Right atrium auricular region (tissue), 2 donors: Measurements from ENCODE around the gene ZZZ3. TPM values are rescaled to one million over a fixed set of nuclear protein-coding genes. Genes with fewer than 3 reads are reported as not detected.

Experiments
- DNase-seq: peaks from one replicate; pipeline ENCODE4 v3.0.0-alpha.2; 2019; ENCODE audit warnings: low spot score
- H3K27ac ChIP-seq, 2 donors: fragments of 200-600 bp; sonication (generic); 1 replicate in 1 of 2; 2 replicates in 1 of 2; pipeline ENCODE4 v1.5.1; 2016 to 2019
- H3K27me3 ChIP-seq, 2 donors: fragments of 200-600 bp; sonication (generic); one replicate each; pipeline versions ENCODE4 v1.5.1 to v1.6.0; 2017 to 2019
- H3K36me3 ChIP-seq: fragments of 200-600 bp; sonication (generic); one replicate; pipeline ENCODE4 v1.5.1; 2016
- H3K4me1 ChIP-seq, 2 donors: fragments of 200-600 bp; sonication (generic); one replicate each; pipeline versions ENCODE4 v1.5.1 to v1.6.0; 2017 to 2019
- H3K4me3 ChIP-seq, 2 donors: fragments of 200-600 bp; sonication (generic); 1 replicate in 1 of 2; 2 replicates in 1 of 2; pipeline ENCODE4 v1.5.1; 2017 to 2019; ENCODE audit warnings: mild to moderate bottlenecking in 1 of 2, moderate library complexity in 1 of 2
- H3K9me3 ChIP-seq, 2 donors: fragments of 200-600 bp; sonication (generic); one replicate each; pipeline ENCODE4 v1.5.1; 2019
- total RNA-seq, 2 donors: library from RNA; depleted of rRNA; stranded (reverse); fragments of >200 nt; gene quantifications; one replicate each; pipeline ENCODE4 v1.1.0, GENCODE V29; 2016
- TF ChIP-seq, protein P1 (sequence below), 2 donors: fragments of 200-600 bp; sonication (generic); IDR thresholded peaks; one replicate each; pipeline ENCODE4 v1.5.1; 2019; ENCODE audit warnings: antibody characterized with exemption in 2 of 2

Gene ZZZ3
- total RNA-seq, 2 donors from 2014 or later = 24.1 to 27.4 TPM

DNA sequence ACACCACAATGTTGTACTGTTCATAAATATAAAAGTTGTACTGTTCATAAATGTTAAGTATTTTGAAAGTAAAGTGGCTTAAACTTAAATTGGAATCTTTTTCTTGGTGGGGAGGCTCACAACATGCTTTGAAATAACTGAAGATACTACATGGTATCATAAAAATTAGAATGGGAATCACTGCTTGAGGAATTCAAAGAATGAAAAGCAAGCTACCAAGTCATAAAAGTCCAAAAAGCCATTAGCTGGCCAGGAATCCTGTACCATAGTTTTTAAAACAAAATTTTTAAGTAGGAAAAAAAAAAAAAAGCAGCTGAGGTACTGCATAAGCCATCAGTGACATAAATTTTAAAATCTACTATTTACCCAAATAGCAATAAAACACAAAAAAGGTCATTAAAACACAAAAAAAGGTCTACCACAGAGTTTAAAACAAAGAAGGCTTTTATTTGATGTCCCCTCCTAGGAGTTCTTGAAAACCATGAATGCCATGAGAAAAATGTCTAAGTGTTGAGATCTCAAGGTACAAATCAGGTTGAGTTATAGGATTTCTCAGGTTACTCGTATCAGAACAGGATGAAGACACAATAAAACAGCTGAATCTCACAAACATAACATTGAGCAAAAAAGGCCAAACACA, 8.6 kb downstream of the ZZZ3 start:
- H3K9me3 ChIP-seq = no peaks in the 10 kb centered on the region
- H3K36me3 ChIP-seq = no peaks in the 10 kb centered on the region
- peak overlapping the region in 1 of 2 donors; percentile 21 for H3K27ac ChIP-seq
- DNase-seq = no peak
- TF ChIP-seq, protein P1, sequence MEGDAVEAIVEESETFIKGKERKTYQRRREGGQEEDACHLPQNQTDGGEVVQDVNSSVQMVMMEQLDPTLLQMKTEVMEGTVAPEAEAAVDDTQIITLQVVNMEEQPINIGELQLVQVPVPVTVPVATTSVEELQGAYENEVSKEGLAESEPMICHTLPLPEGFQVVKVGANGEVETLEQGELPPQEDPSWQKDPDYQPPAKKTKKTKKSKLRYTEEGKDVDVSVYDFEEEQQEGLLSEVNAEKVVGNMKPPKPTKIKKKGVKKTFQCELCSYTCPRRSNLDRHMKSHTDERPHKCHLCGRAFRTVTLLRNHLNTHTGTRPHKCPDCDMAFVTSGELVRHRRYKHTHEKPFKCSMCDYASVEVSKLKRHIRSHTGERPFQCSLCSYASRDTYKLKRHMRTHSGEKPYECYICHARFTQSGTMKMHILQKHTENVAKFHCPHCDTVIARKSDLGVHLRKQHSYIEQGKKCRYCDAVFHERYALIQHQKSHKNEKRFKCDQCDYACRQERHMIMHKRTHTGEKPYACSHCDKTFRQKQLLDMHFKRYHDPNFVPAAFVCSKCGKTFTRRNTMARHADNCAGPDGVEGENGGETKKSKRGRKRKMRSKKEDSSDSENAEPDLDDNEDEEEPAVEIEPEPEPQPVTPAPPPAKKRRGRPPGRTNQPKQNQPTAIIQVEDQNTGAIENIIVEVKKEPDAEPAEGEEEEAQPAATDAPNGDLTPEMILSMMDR (IDR thresholded peaks at IDR 0.05) = no peak
- no peaks in the 10 kb centered on the region for H3K27me3 ChIP-seq
- H3K4me3 ChIP-seq = no peak overlapping the region
- peaks cover 0 to 29% of the 10 kb centered on the region in 2 donors for H3K4me1 ChIP-seq

DNA sequence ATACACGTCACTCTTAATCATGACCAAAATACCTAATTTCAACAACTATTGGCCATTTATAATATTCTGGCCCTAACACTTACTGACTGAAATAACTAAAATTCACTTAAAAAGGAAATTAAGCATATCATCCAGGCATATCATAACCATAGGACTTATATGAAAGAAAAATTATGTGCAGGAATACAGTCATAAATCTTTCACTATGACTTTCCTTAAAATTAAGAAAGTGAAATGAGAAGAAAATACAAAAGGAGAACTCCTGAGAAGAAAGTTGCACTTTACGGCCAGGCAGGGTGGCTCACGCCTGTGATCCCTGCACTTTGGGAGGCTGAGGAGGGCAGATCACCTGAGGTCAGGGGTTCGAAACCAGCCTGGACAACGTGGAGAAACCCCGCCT, 9.4 kb downstream of the ZZZ3 start:
- no peaks in the 10 kb centered on the region for H3K36me3 ChIP-seq
- peaks cover 0 to 29% of the 10 kb centered on the region in 2 donors for H3K4me1 ChIP-seq
- no peak for DNase-seq
- no peaks in the 10 kb centered on the region for H3K9me3 ChIP-seq
- H3K27me3 ChIP-seq = no peaks in the 10 kb centered on the region
- H3K4me3 ChIP-seq = no peak overlapping the region
- TF ChIP-seq, protein P1 (IDR thresholded peaks at IDR 0.05) = no peak
- H3K27ac ChIP-seq = no peak overlapping the region

DNA sequence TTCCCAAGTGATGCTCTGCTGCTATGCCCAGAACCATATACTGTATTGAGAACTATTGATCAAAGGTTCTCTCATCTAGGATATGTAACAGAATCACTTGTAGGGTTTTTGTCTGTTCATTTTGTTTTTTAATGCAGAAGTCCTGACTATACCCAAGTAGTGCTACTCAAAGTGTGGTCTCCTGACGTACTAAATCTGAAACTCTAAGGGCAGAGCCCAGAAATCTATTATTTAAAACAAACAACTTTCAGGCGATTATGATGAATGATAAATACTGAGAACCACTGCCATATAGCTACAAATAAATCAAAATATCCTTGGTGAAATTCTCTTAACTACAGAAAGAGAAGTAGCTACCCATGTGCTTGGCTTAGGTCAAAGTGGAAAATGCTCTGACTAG, 10.1 kb downstream of the ZZZ3 start:
- peaks cover 0 to 29% of the 10 kb centered on the region in 2 donors for H3K4me1 ChIP-seq
- no peaks in the 10 kb centered on the region for H3K36me3 ChIP-seq
- H3K27me3 ChIP-seq = no peaks in the 10 kb centered on the region
- DNase-seq = no peak
- TF ChIP-seq, protein P1 (IDR thresholded peaks at IDR 0.05) = no peak
- no peak overlapping the region for H3K4me3 ChIP-seq
- no peaks in the 10 kb centered on the region for H3K9me3 ChIP-seq
- H3K27ac ChIP-seq = no peak overlapping the region

DNA sequence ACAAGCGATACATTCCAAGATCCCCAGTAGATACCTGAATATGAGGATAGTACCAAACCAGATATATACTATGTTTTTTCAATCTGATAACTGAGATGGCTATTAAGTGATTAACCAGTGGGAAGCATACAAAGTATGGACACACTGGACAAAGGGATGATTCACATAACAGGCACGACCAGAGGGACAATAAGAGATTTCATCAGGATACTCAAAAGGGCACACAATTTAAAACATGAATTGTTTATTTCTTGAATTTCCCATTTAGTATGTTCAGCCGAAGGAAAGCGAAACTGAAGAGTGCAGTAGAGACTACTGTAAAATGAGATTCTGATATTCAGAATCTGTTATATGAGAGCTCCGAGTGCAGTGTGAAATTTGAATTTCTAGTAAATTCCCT, 10.6 kb downstream of the ZZZ3 start:
- H3K36me3 ChIP-seq = no peaks in the 10 kb centered on the region
- no peak for DNase-seq
- H3K4me3 ChIP-seq = no peak overlapping the region
- TF ChIP-seq, protein P1 (IDR thresholded peaks at IDR 0.05) = no peak
- H3K27ac ChIP-seq = no peak overlapping the region
- no peaks in the 10 kb centered on the region for H3K9me3 ChIP-seq
- H3K4me1 ChIP-seq = peaks cover 0 to 29% of the 10 kb centered on the region in 2 donors
- no peaks in the 10 kb centered on the region for H3K27me3 ChIP-seq

DNA sequence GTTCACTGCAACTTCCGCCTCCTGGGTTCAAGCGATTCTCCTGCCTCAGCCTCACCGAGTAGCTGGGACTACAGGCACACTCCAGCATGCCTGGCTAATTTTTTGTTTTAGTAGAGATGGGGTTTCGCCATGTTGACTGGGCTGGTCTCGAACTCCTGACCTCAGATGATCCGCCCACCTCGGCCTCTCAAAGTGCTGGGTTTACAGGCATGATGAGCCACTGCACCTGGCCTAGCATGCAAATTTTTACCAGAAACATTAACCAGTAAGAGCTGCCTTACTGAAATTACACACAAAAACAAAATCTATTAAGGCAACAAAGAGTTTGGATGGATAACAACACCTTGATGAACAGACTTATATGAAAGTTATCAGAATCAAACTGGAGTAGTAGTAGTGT, 12.1 kb downstream of the ZZZ3 start:
- Histone ChIP-seq H3K4me3 (no peak overlapping the region), H3K4me1 (peaks cover 0 to 32% of the 10 kb centered on the region in 2 donors), H3K36me3 (no peaks in the 10 kb centered on the region), H3K27ac (no peak overlapping the region), H3K27me3 (no peaks in the 10 kb centered on the region), H3K9me3 (no peaks in the 10 kb centered on the region)
- TF ChIP-seq, protein P1 (IDR thresholded peaks at IDR 0.05) = no peak
- DNase-seq = no peak

DNA sequence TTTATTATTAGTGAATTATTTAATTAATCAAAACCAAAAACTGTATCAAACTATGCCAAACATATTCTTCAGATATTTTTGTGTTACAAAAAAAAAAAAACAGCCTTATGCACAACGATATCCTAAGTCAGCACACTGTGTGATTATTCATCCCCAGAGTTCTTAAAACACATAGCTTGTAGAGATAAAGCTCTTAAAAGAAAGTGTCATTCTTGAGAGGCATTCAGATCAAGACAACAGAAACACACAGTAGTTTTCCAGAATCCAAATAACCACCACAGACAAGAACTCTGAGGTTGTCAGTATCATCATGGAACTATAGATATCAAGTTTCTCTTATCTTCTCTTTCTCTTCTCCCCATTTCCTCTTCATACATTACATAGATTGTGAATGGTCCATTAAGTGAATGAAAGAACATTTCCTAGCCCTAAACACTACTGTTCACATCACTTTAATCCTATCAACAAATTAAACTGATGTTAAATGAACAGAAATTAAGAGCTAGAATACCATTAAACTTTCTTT, 13.5 kb downstream of the ZZZ3 start:
- DNase-seq = no peak
- Histone ChIP-seq H3K36me3 (no peaks in the 10 kb centered on the region), H3K27me3 (no peaks in the 10 kb centered on the region), H3K9me3 (no peaks in the 10 kb centered on the region), H3K4me1 (peaks cover 0 to 37% of the 10 kb centered on the region in 2 donors), H3K4me3 (no peak overlapping the region), H3K27ac (no peak overlapping the region)
- TF ChIP-seq, protein P1 (IDR thresholded peaks at IDR 0.05) = no peak
